ENCODE measurements around the gene SDHAF1.

DNA sequence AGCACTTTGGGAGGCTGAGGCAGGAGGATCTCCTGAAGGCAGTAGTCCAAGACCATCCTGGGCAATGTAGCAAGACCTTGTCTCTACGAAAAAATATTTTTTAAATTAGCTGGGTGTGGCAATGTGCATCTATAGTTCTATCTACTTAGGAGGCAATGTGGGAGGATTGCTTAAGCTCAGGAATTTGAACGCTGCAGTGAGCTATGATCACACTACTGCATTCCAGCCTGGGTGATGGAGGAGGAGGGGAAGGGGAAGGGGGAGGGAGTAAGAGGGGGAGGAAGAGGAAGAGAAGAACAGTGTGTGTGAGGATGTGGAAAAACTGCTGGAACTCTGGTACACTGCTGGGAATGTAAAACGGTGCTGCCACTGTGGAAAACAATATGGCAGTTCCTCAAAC, 46.8 kb downstream of the SDHAF1 start:
- TF ChIP-seq POLR2A (IDR thresholded peaks at IDR 0.05) = no peak
- TF ChIP-seq, protein P1, sequence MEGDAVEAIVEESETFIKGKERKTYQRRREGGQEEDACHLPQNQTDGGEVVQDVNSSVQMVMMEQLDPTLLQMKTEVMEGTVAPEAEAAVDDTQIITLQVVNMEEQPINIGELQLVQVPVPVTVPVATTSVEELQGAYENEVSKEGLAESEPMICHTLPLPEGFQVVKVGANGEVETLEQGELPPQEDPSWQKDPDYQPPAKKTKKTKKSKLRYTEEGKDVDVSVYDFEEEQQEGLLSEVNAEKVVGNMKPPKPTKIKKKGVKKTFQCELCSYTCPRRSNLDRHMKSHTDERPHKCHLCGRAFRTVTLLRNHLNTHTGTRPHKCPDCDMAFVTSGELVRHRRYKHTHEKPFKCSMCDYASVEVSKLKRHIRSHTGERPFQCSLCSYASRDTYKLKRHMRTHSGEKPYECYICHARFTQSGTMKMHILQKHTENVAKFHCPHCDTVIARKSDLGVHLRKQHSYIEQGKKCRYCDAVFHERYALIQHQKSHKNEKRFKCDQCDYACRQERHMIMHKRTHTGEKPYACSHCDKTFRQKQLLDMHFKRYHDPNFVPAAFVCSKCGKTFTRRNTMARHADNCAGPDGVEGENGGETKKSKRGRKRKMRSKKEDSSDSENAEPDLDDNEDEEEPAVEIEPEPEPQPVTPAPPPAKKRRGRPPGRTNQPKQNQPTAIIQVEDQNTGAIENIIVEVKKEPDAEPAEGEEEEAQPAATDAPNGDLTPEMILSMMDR (IDR thresholded peaks at IDR 0.05) = no peak

Data from stomach (tissue), 4 donors.